ENCODE measurements around the gene PCSK1.
A peak's percentile ranks its signal among the peaks of the same experiment; 100 is the strongest.
"Not testable (repeated sequence)": the region's sequence is repeated elsewhere in the genome, so short reads cannot be mapped to it uniquely, and the experiment has no call there.

PCSK1 gene

DNA sequence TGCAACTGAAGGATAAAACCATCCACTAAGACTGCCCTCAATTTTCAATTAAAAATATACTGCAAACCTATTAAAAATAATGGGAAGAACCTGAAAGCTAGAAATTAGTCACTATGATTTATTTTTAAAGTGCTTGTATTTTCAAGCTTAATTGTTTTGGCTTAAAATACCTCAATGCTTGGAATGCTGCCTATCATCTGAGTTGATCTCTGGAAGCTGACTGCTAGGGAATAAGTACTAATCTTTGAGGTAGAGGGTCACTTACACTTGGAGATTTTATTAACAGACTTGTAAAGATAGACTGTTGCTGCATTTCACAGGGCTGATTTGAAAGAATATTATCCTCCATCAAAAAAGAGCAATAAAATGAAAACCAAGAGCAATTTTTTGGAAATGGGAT lies 6.2 kb downstream of the PCSK1 start:
- DNase-seq (ENCODE audit: low spot score) = no peak

DNA sequence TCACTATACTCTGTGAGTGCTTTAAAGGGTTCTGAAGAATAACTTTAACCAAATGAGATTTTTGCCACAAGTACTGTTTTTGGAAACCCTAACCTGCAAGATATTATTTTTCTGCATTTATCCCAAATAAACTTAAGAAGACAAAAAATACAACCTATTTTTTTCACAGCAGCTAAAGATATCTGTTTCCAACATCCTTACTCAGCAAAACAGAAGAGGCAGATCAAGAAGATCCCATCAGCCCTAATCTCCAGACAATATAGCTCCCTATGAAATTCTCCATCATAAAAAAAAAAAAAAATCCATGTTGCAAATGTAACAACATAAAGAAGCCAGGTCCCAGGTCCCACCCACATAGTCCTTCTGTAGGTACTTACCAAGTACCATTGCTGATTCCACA lies 7.6 kb downstream of the PCSK1 start:
- DNase-seq (ENCODE audit: low spot score) = no peak

DNA sequence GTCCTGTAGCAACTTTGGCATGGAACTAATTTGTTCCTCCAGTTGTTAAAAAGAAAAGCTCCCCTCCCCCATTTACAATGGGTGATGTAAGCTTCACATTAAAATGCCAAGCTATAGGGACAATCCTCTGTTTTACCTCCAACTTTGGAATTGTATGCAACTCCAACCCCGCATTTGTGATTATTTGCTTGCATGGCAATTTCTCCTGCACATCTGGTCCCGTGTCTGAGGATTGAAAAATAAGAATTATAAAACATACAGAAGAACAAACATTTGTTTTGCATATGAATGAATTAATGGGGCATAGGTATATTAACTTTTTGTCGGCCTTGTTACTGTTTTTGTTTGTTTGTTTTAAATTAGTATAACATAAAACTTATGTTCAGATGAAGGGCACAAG lies 17.2 kb downstream of the PCSK1 start:
- no peak for DNase-seq (ENCODE audit: low spot score)

DNA sequence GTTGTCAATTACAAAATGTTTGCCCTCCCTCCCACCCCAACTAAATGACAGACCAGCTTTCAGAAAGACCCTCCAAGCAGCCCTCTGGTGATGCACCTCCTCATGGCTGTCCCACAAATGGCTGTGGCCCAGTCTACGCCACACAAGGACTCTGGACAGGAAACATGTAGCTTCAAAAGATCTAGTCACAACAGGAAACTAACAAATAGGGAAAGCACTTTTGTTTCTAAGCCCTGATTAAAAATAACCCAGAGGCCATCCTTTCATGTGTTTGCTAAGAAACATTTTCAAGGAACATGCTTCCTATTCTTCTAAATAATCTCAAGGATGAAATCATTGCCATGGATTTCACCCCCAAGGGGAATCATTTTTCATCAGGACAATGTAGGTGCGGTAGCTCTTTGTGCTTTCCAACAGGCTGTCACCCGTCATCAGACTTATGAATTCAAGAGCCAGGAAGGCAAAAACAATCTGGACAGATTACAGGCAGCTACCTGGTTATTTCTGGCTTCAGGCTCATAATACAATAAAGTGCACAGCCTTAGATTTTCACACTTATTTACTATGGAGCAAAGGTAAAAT lies 20.1 kb downstream of the PCSK1 start:
- no peak for DNase-seq (ENCODE audit: low spot score)

DNA sequence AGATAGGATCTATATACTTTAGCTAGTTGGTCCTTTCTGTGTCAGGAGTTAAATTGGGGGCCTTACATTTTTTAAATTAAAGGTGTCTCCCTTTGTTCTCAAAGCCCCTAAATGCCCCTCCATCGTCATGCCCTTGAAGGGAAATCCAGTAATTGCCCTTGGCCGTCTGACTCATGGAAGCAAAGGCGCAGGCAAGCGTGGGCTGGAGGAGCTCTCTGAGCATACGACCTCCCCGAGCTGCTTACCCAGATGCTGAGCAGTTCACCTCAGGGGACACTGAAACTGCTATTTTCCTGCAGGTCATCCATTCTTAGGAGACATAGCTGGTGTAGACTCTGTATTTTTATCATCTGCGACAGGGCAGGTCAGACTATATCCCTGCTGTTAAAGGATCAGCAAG lies 23.0 kb downstream of the PCSK1 start:
- no peak for DNase-seq (ENCODE audit: low spot score)

DNA sequence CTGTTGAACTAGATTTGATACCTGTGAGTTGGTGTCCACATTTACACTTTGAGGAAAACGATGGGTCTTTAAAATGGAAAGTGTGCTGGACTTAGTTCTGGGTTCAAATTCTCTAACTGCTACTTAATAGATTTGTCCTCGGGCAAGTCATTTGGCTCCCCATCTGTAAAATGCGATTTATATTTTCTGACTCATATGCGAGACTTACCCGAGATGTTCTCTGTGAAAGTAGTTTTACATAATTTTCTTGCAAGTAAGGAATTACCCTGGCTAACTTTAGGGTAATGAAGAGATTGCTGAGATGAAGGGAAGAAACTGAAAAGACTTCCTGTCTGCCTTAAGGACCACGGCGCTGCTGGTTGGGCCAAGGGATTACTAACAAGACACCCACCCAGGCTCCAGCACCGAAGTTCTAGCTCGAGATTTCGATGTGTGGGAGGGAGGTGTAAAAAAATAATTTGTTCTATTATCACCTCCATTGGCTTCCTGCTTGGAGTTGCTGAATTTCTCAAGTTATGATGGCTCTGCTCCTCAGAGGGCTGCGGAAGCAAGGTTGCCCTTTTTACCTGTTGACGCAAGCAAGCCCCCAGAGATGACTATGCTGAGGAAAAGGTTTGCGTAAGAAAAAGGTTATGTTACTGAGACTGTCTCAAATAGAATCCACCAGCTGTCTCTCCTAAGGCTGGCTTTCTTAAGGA lies 24.1 kb downstream of the PCSK1 start:
- no peak for DNase-seq (ENCODE audit: low spot score)

DNA sequence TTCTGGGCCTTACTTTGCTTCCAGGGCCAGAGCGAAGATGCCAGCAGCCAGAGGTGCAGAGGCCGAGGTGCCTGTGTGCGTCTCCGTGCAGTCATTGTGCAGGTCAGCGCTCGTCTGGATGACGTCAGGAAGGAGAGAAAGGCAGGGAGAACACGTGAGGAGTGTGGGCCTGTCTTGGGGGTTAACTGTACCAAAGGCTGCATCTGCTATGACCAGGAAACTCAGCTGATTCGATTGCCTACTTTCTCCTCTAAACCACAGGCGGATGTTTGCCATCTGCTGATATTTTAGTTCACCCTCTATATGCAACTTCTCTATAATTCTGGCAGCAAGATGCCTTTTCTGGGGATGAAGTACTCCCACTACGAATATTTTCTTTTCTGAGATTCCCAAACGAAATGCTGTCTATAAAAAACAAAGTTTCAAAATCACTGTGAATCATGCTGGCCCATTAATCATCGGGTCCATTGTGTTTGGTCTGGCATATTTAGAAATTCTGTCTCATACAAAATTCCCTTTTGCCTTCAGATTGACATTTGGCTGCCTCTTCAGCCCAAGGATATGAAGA lies 24.8 kb downstream of the PCSK1 start:
- peak; percentile 71 for DNase-seq (ENCODE audit: low spot score)

DNA sequence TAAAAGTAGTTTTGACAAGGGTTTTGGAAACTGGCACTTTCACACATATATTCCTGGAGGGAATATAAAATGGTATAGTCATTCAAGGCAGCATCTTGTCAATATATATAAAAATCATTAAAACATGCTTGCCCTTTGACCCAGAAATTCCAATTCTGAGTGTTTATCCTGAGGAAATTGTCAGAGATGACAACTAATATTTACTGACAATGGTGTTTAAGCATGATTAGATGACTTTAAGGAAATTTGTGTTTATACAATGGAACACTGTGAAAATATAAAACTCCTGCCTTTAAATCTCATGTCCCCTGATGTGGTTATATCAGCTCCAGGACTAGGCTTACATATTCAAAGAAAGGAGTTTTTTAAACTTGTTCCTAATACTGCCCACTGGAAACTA lies 25.6 kb downstream of the PCSK1 start:
- DNase-seq (ENCODE audit: low spot score) = no peak

DNA sequence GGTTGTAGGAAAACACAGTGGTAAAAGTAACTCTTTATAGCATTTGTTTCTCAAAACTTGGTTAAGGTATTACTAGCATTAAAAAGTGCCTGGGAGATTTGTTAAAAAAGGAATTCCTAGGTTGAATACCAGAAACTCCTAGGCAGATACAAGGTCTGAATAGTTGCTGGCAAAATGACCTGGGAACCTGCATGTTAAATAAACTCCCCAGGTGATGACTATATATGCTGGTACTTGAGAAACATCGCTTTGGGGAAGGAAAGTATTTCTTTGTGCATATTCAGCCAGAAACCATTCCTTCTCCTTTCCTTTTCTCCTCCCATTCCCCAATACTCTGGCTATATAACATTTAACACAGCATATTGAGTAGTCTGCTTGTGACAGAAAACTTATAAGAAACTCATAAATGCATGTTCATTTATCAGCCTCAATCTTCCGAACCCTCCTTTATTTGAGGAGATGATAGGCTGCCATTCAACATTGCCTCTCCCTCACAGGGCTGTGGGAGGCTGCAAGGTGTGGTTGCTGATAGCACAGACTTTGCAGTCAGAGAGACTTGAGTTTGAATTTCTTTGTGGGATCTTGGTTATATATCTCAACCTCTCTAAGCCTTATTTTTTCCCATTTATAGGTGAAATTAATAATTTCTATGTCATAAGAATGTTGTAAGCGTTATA lies 28.7 kb downstream of the PCSK1 start:
- DNase-seq (ENCODE audit: low spot score) = no peak

DNA sequence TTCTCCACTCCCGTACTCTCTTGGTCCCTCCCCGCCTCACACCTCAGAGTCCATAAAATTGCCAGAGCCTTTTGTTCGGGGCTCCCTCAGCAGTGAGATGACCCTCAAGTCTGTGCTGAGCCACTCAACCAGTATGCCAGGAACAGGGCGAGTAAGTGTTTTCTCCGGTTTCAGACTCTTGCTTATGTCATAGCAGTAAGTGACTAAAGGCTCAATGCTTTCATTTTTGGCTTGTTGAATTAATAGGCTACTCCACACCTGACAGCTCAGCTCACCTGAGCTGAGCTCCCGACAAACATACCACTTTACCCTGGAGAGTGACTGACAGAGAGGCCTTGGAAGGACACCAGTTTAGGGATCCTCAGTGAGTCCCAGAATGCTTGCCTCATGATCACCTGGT lies 30.5 kb downstream of the PCSK1 start:
- no peak for DNase-seq (ENCODE audit: low spot score)

DNA sequence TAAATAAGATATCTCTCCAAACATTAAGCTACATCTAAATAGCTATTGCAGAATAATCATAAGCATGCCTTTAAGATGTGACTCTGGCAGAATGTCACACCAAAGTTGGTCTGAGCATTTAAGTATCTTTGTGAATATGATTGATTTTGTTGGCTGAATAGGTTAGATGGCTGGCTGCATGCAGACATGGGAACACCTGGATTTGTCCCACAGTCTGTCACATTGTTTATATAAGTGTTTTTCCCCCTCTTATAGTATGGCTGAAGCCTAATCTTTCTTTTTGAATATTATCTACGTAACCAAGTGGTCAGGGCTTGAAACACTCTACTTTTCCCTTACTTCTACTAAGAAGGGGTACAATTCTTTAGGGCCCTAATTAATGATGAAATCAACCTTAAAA lies 36.2 kb downstream of the PCSK1 start:
- DNase-seq (ENCODE audit: low spot score) = no peak

DNA sequence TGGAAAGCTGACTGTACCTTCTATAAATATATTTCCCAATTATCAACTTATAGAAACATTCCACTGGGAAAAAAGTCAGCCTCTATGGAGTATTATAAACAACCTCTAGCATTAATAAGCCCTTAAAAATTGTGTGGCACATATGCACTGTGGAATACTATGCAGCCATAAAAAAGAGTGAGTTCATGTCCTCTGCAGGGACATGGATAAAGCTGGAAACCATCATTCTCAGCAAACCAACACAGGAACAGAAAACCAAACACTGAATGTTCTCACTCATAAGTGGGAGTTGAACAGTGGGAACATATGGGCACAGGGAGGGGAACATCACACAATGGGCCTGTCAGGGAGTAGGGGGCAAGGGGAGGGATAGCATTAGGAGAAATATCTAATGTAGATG lies 37.8 kb downstream of the PCSK1 start:
- not testable (repeated sequence) for DNase-seq (ENCODE audit: low spot score)

DNA sequence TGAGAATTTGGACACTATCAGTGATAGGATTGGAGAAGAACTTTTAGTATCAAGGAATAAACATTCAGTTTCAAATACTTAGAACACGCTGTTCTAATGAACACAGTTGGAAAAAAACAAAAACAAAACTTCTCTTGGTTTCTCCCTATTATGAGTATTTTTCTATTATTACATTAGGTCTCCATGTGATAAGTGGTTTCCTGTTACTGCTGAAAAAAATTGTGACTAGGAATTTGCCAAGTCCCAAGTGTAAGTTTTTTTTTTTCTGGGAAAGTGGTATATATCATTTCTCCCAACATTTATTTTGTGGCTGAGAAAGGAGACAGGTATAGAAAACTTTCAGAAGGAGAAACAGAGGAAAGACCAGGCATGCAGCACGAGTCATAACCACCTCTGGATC lies 41.1 kb downstream of the PCSK1 start:
- DNase-seq (ENCODE audit: low spot score) = no peak

DNA sequence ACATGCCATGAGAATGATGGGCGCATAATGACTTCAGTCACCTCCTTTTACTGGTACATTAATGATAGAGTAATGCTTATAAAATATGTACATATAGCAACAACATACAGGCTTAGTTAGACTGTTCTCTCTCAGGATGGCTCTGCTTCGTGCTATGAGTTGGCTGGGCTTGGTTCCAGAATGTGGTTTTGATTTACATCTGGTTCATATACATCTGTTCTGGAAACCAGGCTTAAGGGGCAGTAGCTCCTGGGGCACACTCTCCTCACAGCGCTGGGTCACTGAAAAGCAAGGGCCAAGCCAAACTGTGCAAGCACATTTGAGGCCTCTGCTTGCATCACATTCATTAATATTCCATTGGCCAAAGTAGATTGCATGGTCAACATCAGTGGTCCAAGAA lies 44.9 kb downstream of the PCSK1 start:
- DNase-seq (ENCODE audit: low spot score) = no peak

DNA sequence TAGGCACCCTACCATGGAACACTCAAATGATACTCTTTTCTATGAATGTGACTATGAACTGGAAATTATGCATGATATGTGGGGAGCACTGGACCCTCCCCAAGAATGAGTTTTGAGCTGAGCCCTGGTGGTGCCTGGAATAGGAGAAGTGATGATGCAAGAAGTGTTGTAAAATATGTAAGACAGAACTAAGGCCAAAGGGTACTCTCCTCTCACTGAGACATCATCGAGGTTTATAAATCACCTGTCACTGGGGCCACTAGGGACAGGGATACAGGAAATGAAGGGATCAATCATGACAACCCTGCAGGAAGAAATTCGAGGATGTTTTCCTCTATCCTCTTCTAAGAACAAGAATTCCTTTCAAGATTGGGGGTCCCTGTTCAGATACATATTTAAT lies 45.4 kb downstream of the PCSK1 start:
- DNase-seq (ENCODE audit: low spot score) = no peak

DNA sequence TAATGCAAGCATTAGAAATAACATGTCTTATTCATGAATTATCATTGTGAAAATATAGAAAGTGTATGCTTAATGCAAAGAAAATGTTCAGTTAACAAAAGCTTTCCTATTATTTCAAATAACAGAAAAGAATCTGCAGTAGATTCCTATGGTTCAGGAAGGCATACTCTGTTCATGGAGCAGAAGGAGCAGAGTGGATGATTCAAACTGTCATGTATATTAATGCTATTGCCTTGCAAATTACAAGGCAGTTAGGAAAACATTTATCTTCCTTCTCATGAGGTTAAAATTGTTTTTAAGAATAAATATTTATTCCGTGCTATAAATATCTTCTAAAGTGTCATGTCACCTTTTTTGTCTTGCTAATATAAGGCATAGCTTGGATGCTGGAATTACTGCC lies 47.5 kb downstream of the PCSK1 start:
- DNase-seq (ENCODE audit: low spot score) = no peak

DNA sequence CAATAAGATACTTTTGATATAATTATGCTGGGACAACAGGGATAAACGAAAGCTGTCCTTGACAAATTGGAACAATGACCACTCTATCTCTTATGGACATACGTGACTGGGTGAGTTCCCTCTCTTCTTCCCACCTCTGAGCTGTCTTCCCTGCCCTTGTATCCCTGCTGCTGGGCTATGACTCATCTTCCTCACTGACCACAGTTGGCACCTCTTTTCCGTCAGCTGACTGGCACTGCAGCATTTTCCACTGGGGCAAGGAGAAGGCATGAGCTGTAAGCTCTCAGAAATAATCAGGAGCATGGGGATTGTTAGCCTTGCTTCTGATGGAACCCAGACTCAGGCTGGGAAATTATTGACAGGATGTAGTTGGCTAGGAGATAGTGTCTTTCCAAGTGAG lies 48.7 kb downstream of the PCSK1 start:
- DNase-seq (ENCODE audit: low spot score) = peak; percentile 33

DNA sequence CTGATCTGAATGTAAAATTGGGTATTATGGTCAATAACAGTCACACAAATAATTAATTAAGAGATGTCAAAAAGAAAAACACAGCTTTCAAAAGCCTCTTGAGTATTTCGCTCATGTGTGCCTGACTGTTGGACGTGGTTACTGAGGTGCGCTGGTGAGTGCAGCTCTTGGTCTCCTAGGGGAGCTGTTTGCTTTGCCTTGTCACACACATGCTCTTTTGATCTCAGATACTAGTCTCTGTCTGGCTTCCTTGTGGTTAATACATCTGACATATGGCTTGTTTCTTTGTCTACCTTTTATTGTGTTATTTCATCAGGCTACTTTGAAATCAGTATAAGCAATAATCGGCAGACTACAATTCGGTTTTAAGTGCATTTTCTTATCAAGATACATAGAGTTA lies 51.5 kb downstream of the PCSK1 start:
- no peak for DNase-seq (ENCODE audit: low spot score)

DNA sequence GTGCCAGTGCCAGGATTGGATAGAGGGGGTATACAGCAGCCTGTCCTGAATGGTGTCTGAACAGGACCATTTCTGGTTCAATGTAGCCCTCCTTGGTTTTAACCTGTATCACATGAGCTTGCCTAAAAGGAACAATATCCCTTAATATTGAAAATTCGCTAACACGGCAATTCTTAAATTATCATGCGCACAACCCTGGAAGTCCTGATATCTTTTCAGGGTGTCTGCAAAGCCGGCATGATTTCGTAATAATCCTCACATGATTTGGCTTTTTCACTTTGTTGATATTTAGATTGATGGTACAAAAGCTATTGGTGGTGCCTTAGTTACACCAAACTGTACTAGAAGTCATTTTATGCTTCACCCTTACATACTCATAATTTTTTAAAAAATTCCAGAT lies 53.2 kb downstream of the PCSK1 start:
- DNase-seq (ENCODE audit: low spot score) = no peak

DNA sequence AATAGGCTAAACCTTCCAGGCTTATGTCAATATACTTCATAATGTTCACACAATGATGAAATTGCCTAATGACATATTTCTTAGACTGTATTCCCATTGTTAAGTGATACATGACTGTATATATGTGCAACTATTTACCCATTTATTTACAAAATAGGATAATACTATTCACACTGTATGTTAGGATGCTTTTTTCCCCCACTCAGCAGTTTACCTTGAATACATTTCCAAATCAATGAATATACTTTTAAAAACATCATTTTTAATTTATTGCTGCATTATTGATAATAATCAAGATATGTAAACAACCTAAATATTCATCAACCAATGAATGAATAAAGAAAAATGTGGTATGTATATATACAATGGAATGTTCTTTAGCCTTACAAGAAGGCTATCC lies 55.5 kb downstream of the PCSK1 start:
- no peak for DNase-seq (ENCODE audit: low spot score)

DNA sequence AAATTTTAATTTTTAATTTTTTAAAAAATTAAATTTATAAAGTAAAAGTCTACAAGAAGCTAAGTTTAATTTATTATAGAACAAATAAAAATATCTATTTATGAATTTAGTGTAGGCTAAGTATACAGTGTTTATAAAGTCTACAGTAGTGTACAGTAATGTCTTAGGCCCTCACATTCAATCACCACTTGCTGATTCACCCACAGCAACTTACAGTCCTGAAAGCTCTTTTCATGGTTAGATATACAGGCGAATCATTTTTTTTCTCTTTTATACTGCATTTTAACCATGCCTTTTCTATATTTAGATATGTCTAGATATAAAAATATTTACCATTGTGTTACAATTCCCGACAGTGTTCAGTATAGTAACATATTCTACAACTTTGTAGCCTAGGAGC lies 55.9 kb downstream of the PCSK1 start:
- no peak for DNase-seq (ENCODE audit: low spot score)

DNA sequence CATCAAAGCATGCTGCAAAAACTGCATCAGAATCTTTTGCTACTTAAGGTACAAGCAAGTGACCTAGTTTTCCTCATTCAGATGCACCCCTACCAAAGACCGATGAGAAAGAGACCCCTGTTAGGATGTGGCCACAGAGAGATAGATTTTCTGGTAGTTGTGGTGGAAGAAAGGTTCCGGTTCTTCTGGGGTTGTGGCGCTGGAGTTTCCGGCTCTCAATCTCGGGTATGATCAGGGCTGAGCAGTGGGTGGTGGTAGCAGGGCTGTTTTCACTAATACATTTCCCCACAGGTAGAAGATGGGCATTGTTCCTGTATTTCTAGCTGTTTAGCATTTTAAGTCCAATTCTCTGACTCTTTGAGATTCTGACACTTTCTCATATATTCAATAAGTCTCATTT lies 58.4 kb downstream of the PCSK1 start:
- no peak for DNase-seq (ENCODE audit: low spot score)

DNA sequence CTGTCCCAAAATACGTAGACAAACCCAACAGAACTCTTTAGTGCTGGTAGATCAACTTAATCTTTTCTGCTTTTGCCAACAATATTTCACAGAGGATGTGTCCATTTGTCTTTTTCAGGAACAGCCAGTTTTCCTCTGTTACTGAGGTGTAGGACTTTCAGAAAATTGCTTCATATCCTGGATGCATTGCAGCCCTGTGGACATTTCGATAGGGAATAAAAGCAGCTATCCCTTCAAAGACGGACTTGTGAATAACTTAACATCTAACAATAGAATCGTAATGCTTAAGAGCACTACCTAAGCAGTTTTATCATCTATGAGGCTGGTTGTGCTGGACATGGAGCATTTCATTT lies 59.7 kb downstream of the PCSK1 start:
- DNase-seq (ENCODE audit: low spot score) = no peak
